Nephron progenitor cell (in vitro differentiated cells): ENCODE data around the gene FHIP1A.

Experiments
- DNase-seq: peaks from one replicate; pipeline ENCODE4 v3.0.0; 2021
- H3K27ac Mint-ChIP-seq: 2 replicates; pipeline ENCODE4 v1.8.0; 2021; ENCODE audit warnings: mild to moderate bottlenecking, moderate library complexity, mixed read lengths
- H3K27me3 Mint-ChIP-seq: 2 replicates; pipeline ENCODE4 v1.8.0; 2021; ENCODE audit warnings: mild to moderate bottlenecking, low read depth, mixed read lengths; ENCODE audit not compliant: poor library complexity
- H3K36me3 Mint-ChIP-seq: 2 replicates; pipeline ENCODE4 v1.8.0; 2021; ENCODE audit warnings: low read depth, mixed read lengths
- H3K4me1 Mint-ChIP-seq: 2 replicates; pipeline ENCODE4 v1.8.0; 2021; ENCODE audit warnings: mixed read lengths
- H3K4me3 Mint-ChIP-seq: 2 replicates; pipeline ENCODE4 v1.8.0; 2021; ENCODE audit warnings: mild to moderate bottlenecking, moderate library complexity, mixed read lengths
- H3K9me3 Mint-ChIP-seq: 2 replicates; pipeline ENCODE4 v1.8.0; 2021; ENCODE audit warnings: mild to moderate bottlenecking, moderate library complexity, mixed read lengths
- TF ChIP-seq, protein P1 (sequence below): fragments of 200-600 bp; sonication (generic); IDR thresholded peaks from 2 replicates; pipeline ENCODE4 v1.5.0; 2021; ENCODE audit warnings: antibody characterized with exemption

Gene FHIP1A

DNA sequence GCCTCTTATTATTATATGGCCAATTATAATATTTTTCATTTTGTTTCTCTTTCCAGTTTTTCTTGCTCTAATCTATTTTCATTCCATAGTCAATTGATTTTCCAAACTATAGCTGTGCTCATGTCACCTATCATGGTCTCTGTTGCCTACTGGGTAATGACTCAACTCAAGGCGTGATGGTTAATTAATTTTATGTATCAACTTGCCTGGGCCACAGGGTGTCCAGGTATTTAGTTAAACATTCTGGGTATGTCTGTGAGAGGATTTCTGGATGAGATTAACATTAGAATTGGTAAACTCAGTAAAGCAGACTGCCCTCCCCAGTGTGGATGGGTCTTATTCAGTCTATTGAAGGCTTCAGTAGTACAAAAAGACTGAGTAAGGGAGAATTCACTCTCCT is 9.9 kb downstream of the FHIP1A start:
- H3K4me1 Mint-ChIP-seq, result peaks cover 25% of the 10 kb centered on the region
- DNase-seq, result no peak
- H3K9me3 Mint-ChIP-seq, result no peaks in the 10 kb centered on the region
- no peaks in the 10 kb centered on the region for H3K27me3 Mint-ChIP-seq
- TF ChIP-seq, protein P1, sequence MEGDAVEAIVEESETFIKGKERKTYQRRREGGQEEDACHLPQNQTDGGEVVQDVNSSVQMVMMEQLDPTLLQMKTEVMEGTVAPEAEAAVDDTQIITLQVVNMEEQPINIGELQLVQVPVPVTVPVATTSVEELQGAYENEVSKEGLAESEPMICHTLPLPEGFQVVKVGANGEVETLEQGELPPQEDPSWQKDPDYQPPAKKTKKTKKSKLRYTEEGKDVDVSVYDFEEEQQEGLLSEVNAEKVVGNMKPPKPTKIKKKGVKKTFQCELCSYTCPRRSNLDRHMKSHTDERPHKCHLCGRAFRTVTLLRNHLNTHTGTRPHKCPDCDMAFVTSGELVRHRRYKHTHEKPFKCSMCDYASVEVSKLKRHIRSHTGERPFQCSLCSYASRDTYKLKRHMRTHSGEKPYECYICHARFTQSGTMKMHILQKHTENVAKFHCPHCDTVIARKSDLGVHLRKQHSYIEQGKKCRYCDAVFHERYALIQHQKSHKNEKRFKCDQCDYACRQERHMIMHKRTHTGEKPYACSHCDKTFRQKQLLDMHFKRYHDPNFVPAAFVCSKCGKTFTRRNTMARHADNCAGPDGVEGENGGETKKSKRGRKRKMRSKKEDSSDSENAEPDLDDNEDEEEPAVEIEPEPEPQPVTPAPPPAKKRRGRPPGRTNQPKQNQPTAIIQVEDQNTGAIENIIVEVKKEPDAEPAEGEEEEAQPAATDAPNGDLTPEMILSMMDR, result no peak
- H3K4me3 Mint-ChIP-seq, result no peak overlapping the region
- no peak overlapping the region for H3K27ac Mint-ChIP-seq
- H3K36me3 Mint-ChIP-seq, result peaks cover 9% of the 10 kb centered on the region

DNA sequence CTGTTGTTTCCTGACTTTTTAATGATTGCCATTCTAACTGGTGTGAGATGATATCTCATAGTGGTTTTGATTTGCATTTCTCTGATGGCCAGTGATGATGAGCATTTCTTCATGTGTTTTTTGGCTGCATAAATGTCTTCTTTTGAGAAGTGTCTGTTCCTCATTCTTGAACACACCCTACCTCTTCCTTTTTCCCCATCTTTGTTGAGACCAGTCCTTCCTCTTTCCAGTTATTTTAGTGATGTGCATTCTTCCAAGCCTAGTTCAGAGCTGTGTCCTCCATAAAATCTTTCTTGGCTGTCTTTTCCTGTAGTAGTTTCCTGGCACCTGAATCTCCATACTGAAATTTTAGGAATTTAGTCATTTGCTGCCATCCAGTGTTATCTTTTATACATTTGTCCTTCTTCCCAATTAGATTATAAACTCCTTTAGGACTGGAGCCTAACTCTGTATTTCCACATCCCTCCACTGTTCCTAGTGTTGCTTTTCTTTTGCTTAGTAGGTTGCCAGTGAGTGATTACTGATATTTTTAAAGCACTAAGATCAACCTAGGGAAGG is 11.4 kb downstream of the FHIP1A start:
- peaks cover 3% of the 10 kb centered on the region for H3K27me3 Mint-ChIP-seq
- peaks cover 9% of the 10 kb centered on the region for H3K36me3 Mint-ChIP-seq
- TF ChIP-seq, protein P1, result no peak
- no peak overlapping the region for H3K27ac Mint-ChIP-seq
- no peak for DNase-seq
- peaks cover 25% of the 10 kb centered on the region for H3K4me1 Mint-ChIP-seq
- H3K4me3 Mint-ChIP-seq, result no peak overlapping the region
- H3K9me3 Mint-ChIP-seq, result peaks cover 3% of the 10 kb centered on the region

DNA sequence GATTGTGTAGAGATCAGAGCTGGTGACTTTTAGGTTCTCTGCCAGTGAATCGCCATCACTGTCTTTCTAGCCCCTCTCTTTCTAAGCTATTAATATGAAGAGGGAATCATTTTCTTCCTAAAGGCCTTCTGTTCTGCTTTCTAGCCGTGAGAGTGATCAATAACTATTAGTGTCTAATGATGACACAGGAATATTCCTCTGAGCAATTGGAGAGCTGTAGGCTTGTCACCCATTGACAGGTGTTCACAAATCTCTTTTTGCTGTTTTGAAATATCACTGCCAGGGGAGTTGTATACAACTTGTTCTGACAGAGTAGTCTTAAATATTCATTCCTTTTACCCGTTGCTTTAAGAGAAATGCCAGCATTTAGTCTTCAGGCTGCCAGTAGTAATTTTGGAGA is 13.9 kb downstream of the FHIP1A start:
- peaks cover 8% of the 10 kb centered on the region for H3K9me3 Mint-ChIP-seq
- no peak for DNase-seq
- H3K36me3 Mint-ChIP-seq, result peaks cover 13% of the 10 kb centered on the region
- H3K27ac Mint-ChIP-seq, result no peak overlapping the region
- peaks cover 11% of the 10 kb centered on the region for H3K4me1 Mint-ChIP-seq
- no peak overlapping the region for H3K4me3 Mint-ChIP-seq
- peaks cover 3% of the 10 kb centered on the region for H3K27me3 Mint-ChIP-seq
- TF ChIP-seq, protein P1, result no peak

DNA sequence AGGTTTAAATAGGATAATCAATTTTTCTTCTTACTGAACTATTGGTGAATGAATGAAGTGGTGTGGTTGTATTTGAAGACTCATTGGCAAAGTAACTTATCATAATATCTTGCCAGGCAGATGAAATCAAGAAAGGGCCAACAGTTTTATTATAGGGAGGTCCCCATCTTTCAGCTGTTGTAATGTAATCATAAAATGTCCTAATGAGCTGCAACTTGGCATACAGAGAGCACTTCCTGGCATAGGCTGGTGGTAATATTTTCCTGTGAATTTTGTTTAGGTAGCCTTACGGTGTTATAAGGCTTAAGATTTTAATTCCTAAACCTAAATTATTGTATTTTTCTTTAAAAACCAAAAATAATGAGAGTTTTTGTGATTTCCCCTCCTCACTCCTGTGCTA is 17.5 kb downstream of the FHIP1A start:
- Mint-ChIP-seq H3K36me3 (peaks cover 4% of the 10 kb centered on the region), H3K4me3 (no peak overlapping the region), H3K27me3 (peaks cover 3% of the 10 kb centered on the region), H3K4me1 (peaks cover 4% of the 10 kb centered on the region), H3K27ac (no peak overlapping the region), H3K9me3 (peaks cover 8% of the 10 kb centered on the region)
- DNase-seq, result no peak
- TF ChIP-seq, protein P1, result no peak

DNA sequence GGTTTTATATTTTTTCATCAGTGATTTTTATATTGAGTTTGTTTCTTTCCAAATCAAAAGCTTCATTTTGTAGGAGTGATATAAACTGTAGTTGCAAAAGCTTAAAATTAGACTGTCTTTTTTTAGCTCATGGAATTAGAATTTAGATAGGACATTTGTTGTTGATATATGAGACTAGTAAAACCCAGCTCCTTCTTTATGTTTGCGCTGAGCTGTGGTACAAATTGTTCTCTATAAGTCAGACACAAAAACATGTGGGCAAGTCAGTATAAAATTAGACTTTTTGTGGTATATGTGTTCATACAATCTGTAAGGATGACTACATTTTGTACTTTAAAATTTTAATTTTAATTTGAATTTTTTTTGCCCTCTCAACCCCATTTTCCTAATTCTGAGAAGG is 18.3 kb downstream of the FHIP1A start:
- TF ChIP-seq, protein P1, result no peak
- DNase-seq, result no peak
- Mint-ChIP-seq H3K27me3 (peaks cover 3% of the 10 kb centered on the region), H3K4me1 (no peaks in the 10 kb centered on the region), H3K4me3 (no peak overlapping the region), H3K9me3 (peaks cover 8% of the 10 kb centered on the region), H3K36me3 (peaks cover 4% of the 10 kb centered on the region), H3K27ac (no peak overlapping the region)

DNA sequence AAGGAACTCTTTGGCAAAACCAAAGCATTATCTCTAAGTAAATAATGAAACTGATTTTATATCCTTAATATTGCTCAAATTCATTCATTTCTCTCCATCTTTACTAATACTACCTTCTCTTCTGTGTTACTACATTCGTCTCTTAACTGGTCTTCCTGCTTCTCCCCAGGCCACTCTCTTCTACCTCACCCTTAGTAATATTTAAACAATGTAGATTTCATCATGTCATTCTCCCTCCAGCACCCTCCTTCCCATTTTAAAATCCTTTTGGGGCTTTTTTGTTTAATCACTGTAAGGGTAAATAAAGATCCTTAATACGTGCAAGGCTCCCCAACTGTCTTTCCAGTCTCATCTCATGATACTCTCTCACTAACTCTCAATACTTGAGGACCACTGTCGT is 19.4 kb downstream of the FHIP1A start:
- H3K27me3 Mint-ChIP-seq, result peaks cover 3% of the 10 kb centered on the region
- peaks cover 8% of the 10 kb centered on the region for H3K9me3 Mint-ChIP-seq
- H3K4me1 Mint-ChIP-seq, result peaks cover 4% of the 10 kb centered on the region
- no peak overlapping the region for H3K27ac Mint-ChIP-seq
- peaks cover 4% of the 10 kb centered on the region for H3K36me3 Mint-ChIP-seq
- TF ChIP-seq, protein P1, result no peak
- no peak overlapping the region for H3K4me3 Mint-ChIP-seq
- DNase-seq, result no peak
